ENCODE results near the gene AP5Z1.

The AP5Z1 gene

DNA sequence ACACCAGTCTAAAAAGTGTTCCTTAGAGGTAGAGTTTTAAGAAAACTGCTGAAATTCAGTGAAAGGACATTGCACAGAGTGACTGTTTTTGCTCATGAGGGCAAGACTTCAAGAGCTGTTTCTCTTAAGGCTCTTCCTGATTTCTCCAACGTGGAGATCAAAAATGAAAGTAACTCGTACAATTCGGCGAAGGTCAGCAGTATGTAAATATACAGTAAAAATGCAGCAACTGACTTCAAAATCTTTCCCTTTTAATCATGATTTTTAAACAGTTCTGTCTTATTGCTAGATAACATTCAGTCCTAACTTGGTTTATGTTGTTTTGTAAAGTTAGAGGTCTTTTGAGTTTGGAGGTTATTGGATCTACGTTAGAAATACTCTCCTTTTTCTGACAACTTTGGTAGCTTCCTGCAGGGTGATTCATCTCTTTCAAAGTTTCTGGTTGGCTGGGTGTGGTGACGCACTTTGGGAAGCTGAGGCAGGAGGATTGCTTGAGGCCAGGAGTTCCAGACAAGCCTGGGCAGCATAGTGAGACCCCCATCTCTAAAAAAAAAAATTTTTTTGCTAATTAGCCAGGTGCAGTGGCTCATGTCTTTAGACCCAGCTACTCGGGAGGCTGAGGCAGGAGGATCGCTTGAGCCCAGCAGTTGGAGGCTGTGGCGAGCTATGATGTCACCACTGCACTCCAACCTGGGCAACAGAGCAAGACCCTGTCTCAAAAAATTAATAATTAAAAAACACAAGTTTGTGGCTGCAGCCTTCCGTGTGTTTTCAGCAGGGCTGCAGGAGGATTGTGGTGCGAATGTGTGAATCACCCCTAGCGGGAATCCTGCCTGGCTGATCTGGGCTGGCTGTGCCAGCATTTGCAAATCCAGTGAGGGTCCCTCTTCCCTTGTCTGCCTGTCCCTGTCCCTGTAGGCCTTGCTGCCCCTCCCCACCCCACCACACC is 29.2 kb upstream of the AP5Z1 start:
- DNase-seq: peak; percentile 66

DNA sequence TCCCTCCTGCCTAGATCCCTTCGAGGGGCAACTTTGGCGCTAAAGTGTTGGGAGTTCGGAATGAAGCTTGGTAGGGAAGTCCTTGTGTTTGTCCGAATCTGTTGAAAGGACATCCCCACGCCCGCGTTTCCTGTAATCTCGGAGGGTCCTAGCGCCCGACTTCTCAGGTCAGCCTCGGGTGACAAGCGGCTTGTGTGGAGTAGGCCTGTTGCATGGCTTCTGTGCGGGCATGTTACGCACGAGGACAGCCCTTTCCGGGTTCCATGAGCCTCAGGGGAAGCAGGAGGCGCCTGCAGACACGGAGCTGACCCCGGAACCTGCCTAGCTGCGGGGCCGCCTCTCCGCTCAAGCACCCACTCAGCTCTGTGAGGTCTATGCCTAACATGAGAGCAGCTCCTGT is 28.4 kb upstream of the AP5Z1 start:
- no peak for DNase-seq

DNA sequence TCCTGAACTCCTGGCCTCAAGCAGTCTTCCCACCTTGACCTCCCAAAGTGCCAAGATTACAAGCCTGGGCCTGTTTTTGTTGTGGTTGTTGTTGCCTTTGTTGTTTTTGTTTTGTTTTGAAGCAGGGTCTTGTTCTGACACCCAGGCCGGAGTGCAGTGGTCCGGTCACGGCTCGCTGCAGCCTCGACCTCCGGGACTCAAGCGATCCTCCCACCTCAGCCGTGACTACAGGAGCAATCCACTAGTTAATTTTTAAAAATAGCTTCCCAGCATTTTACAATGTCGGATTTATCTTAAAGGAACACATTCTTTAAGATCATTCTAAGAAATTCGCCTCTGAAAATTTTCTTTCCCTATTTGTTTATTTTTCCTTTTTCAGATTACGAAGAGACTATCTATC is 27.7 kb upstream of the AP5Z1 start:
- DNase-seq: no peak

DNA sequence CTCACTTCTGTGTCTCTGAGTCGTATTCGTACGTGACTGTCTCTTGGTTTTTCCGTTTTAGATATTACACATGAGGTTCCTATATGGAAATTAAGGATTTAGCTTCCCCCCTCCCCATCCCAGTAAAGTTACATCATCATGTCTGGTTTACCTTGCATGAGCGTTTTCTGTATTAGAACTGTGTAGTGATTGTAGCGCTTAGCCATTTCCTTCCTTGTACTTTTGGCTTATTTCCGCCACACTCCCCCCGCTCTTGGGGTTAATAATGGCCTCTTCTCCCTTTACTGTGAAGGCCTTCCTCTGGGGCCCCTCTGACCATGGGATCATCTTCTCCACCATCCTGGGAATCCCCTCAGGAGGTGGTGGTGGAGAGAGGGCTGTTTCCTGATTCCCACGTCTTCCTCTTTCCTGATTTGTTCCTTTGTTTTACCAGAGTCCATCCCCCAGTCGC is 27.2 kb upstream of the AP5Z1 start:
- no peak for DNase-seq

DNA sequence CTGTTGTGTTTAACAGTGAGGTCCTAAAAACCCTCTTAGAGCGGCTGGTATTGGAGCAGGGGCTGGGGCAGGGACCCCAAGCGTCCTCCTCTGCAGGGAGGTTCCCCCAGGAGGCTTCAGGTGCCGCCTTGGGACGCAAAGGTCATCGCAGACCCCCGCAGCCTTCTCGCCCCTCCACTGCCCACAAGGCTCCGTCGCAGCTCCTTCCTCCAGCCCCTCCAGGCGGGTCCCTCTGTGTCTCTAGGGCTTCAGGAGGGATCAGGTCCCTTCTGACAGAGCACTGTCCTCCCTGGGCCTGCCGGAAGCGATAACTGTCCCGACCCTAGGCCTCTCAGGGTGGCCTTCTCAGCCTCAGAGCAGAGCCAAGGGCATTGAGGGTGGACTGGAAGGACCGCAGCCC is 26.1 kb upstream of the AP5Z1 start:
- no peak for DNase-seq

DNA sequence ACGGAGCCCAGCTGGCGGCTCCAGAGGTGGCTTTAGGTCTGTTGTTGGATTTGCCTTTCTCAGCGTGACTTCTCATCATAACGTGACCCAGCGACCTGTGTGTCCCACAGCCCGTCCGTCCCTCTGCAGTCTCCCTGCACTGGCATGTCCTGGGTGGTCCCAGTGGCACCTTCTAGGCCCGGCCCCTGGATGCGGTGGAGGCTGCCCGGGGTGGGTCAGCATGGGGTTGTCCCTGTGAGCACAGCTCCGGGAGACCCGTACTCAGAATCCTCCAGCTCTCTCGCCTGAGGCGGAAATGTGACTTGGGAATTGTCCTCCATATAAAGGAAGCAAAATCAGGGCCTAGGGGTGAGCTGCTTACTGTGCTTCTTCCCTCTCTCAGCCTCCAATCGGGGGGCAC is 25.6 kb upstream of the AP5Z1 start:
- no peak for DNase-seq

DNA sequence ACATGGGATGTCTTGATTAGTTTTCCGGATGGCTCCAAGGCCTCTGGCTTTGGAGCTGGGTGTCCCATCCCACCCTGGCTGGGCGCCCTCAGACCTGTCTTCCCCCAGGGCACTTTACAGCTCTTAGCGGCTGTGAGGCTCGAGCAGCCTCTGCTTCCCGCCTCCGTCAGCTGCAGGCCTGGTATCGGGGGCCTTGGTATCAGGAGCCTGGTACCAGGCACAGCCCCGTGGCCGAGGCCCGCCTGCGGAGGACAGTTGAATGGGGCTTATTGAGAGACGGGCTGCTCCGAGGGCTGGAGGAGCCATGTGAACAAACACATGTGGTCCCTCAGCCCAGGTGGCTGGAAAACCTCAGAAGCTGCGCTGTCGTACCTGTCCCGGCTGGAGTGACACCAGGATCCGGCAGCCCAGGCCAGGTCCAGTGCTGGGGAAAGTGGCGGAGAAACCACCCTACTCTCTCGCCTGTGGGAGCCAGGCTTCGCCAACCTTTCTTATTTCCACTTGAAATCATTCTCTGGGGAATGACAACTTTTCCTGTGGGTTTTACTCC is 23.9 kb upstream of the AP5Z1 start:
- DNase-seq: no peak

DNA sequence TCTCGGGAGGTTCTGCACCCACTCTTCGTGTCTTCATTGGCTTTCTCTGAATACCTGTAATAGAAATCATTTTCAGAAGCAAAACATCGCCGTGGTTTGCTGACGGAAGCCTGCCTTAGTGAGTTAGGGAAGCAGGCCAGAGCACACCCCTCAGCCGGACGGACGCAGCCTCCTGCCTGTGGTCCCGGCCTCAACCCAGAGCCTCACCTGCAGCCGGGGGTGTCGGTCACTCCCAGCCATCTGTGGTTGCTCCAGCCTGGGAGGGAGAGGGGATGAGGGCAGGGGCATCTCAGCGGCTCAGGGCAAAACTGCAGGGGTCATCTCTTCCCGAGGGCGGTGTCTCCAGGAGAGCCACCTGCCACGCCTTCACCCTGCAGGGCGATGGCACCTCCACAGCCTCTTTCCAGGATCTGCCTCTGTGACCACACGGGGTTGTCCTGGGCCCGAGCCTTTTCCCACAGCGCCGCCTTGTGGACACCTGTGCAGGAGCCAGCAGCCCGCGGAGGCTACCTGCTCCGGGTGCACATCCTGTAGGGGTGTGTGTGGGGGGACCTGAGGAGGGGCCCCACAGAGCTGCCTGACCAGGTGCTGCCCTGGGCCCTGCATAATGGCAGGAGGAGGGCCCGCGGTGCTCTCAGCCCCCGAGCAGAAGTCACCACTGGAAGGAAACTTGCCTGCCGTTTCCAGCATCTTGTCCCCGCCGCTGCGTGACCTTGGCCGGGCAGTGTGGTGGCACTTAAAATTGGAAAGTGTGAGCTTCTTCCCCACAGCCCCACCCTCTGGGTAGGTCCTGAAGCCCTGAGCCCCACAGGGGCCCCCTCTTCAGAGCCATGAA is 21.6 kb upstream of the AP5Z1 start:
- peak; percentile 52 for DNase-seq

DNA sequence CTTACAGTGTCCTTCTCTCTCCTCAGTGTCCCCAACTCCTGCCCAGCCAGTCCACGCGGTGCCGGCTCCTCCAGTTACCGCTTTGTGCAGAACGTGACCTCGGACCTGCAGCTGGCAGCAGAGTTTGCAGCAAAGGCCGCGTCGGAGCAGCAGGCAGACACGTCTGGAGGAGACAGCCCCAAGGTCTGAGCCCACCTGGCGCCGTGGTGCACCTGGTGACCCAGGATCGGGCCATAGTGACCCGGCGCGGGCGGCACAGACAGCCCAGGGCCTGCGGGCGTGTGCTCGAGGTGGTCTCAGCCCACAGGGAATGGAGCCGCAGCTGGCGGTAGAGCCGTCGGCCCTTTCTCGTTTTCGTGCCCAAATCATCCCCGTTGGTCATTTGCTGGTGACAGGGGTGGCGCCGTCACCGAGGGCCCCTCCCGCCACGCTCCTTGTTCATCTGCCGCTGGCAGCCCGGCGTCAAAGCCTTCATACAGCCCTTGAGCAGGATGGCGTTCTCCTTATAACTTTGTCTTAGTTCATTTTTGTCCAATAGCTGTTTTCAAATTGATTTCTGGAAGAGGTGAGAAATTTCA is 20.9 kb upstream of the AP5Z1 start:
- DNase-seq: no peak

DNA sequence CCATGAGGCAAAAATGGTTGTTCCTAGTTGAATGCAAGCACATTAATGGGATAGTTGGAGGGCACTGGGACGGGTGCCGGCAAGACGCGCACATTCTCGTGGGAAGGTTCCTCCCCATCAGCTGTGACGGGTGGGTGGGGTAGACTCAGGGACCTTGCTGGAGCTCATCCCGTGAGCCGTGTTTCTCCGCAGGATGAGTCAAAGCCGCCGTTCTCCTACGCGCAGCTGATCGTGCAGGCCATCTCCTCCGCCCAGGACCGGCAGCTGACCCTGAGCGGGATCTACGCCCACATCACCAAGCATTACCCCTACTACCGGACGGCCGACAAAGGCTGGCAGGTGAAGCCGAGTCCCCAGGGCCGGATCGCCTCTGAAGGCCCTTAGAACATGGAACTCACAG is 20.4 kb upstream of the AP5Z1 start:
- no peak for DNase-seq

DNA sequence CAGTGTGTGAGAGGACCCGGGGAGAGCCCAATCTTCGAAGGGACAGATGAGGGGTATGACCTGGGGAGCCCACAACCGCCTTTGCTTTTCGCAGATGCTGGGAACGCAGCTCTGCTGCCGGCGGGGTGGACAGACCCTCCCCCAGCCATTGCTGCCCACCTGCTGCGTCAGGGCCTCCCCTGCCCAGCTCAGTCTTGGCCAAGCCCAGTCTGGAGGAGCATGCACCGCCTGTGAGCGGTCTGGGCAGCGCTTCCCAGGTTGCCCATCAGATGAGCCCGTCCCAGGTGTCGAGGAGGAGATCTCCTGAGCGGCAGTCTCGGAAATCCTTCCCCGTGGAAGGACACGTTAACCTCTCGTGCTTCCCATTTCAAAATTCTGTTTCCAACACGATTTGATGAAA is 17.3 kb upstream of the AP5Z1 start:
- no peak for DNase-seq

DNA sequence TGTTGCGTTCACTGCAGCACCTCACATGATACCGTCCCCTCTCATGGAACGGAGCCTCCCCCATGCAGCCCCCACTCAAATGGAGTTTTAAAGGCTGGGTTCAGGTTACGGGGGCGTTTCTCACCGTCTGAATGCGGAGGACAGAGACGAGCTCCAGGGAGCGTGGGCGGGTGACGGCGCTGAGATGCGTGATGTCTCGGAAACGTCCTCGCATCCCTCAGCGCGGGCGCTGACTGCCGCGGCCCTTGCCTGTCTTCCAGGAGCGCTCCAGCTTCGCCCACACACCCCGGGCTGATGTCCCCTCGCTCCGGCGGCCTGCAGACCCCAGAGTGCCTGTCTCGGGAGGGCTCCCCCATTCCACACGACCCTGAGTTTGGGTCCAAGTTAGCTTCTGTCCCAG is 16.6 kb upstream of the AP5Z1 start:
- DNase-seq: no peak

DNA sequence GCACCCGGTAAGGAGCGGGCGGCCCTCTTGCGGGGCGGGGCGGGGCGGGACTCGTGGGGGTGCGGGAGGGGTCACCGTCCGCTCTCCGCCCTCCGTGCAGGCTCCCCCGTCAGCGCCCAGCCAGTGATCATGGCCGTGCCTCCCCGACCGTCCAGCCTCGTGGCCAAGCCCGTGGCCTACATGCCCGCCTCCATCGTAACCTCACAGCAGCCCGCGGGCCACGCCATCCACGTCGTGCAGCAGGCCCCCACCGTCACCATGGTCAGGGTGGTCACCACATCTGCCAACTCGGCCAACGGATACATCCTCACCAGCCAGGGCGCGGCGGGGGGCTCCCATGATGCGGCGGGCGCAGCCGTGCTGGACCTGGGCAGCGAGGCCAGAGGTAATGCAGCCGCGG is 16.2 kb upstream of the AP5Z1 start:
- DNase-seq: no peak

DNA sequence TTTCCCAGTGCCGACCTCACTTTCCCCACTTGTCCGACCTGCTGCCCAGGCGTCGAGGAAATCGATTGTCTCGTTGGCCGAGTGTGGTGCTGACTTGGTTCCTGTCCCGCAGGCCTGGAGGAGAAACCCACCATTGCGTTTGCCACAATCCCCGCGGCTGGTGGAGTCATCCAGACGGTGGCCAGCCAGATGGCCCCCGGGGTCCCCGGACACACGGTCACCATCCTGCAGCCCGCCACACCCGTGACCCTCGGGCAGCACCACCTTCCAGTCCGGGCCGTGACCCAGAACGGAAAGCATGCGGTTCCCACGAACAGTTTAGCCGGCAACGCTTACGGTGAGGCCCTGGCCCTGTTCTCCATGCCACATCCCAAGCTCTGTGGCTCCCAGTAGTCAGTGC is 14.5 kb upstream of the AP5Z1 start:
- no peak for DNase-seq

DNA sequence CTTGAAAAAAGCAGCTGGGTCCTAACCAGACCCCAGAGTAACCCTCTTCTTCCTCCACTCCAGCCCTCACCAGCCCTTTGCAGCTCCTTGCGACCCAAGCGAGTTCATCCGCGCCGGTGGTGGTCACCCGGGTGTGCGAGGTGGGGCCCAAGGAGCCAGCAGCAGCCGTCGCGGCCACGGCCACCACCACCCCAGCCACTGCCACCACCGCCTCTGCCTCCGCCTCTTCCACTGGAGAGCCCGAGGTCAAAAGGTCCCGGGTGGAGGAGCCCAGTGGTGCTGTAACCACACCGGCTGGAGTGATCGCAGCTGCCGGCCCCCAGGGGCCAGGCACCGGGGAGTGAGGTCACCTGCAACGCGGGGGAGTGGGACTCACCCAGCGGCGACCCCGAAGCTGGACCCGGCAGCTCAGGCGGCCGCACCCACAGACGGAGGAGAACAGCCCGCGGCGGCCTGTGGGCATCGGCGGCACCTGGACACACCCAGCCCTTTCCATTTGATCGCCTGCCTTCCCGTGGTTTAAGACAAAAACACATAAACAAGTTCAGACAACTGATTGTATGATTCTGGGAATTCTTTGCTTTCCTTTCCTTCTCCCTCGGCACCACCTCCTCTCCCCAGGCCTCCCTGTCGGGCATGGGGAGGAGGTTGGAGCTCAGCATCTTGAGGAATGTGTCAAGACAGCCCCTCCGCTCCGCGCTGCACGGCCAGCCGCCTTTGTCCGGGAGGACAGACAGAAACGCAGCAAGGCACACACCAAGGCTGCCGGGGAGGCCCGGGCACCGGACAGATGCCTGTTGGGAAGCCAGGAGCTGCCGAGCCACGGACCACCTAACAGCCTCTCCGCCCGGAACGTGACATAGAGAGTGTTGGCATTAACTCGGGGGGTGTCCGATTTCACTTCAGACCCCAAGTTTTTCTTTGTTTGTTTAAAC is 13.0 kb upstream of the AP5Z1 start:
- no peak for DNase-seq

DNA sequence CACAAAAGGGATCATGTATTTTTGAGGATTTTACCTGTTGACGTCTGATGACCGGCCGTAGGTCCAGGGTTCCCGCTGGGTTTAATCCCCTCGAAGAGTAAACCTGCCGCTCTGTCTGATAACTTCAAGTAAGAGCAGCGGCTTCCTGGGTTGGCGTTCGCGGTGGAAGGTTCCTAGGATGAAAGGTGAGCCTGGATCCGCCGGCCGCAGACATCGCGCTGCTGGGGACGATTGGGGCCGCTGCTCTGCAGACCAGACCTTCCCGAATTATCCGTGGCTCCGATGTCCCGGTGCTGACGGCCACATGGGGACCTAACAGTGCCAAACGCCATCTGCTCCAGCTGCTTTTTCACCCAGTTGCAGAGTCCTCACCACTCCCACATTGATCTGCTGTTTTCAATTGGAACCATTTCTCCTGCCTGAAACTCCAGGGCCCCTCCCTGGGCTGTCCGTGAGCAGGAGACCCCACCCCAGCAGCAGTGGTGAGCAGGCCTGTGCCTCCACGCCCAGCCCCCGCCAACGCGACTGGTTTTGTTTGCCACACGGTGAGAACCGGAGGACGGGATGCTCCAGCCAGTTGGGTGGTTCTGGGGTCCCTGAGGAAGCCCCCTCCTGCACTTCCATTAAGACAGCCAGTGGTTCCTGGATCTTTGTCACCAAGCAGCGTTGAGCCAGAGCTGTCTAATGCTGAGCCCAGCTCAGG is 12.2 kb upstream of the AP5Z1 start:
- no peak for DNase-seq

DNA sequence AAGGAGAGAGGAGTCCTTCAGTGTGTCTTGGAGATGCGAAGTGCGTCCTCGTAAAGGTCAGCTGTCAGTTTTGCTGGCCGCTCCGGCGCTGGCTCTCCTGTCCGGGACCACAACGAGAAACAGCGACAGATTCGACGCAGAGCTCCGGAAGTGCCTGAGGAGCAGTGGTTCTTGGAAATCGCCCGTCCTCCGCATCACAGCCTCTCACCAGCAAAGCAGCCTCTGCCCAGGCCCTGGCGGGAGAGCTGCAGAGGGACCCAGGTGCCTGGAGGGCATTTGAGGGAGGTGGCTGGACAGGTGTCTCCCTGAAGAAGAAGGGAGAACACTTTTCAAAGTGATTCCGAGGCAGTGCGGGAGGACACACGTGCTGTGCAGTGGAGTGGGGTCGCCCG is 11.6 kb upstream of the AP5Z1 start:
- no peak for DNase-seq

DNA sequence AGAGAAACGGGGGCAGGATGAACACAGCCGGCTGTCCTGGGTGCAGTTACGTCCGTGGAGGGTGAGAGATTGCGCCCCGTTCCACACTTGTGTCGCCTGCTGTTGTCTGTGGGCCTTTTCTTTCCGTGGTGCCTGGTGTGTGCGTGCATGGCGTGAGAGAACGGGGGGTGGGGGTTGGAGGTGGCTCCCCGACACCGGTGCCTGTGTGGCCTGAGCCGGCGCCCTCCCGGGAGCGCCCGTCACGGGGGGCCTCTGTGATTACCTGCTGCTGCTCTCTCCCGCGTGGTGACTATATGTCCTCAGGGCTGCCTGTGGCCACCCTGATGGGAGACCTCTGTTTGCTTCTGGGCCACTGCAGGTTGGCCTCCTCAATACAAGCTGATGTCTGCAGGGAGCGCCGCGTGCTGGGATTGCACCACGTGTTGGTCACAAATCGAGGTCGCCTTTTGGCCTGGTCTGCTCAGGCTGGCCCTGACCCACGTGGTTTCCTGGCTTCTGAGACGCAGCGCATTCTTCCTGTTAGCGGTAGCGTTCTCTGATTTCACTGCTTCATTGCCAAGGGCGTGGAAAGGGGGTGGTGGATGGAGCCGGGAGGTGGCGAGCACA is 10.9 kb upstream of the AP5Z1 start:
- DNase-seq: no peak

DNA sequence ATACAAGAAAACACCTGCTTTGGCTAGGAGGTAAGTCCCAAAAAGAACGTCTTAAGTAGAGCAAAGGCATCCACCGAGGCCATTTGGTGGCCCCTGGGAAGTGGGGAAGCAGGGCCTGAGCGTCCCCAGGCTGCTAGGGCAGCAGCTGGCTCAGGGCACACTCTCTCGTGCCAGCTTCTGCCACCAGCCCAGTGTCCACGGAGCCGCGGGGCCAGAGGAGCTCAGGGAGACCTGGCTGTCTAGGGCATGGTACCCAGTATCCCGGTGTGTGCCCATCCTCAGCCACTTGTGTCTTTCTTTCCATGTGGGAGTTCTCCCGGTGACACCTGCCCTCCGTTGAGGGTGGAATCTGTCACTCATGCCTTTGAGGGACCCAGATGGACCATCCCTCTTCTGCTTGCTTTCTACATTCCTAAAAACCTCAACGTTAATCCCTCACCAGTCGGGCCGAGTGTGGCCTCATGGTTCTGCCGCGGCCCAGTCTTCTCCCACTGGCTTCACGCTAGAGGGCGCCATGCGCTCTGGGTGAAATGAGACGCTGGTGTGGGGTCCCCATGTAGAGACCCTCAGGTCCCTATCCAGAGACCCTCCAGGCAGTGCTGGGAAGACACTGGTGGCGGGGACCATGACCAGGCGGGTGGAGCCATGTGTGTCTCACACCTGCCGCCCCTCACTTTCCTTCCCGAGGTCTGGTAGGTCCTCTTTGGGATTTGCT is 9.5 kb upstream of the AP5Z1 start:
- no peak for DNase-seq
